Activated CD8-positive, alpha-beta memory T cell treated with anti-CD3 and anti-CD28 coated beads, Interleukin-2, amount 50 U/mL, for 1 hour (primary cell): ENCODE measurements around the gene PTGDR2.

Experiments
- DNase-seq: peaks from one replicate; pipeline ENCODE4 v3.0.0-alpha.2; 2020; ENCODE audit errors: extremely low read depth

PTGDR2 gene

DNA sequence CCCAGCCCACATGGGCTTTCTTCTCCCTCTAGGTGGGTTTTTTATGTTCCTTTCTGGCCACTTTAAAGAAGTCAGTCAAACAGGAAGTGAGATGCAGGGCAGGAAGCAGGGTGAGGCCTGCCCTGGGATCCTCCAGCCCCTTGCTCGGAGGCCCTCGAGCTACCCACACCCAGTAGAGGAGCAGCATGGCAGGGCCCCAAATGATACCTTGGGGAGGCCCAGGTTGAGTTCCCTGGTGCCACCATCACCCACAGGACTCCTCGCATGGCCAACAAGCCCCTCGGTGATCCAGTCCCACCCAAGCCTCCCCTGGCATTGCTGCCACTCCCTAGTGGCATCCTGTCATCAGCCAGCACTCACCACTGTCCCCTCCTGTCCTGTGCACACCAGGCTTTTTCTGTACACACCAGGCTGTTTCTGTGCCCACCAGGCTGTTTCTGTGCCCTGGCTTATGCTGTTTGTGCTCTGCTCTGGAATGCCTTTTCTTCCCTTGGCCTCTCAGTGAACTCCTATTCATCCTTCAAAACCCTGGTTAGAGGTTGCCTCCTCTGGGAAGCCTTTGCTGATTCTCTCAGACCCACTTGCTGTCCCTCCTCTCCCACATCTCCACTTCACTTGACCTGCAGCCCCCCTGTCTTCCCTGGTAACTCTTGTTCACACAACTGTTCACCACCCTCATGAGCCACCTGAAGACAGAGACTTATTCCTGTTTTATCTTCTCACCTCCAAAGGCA, 3.1 kb upstream of the PTGDR2 start:
- DNase-seq, result no peak

- DNase-seq, result no peak
These were observed 2.5 kb upstream of the PTGDR2 start for GRCh38 chr11:60858236-60858635.

- DNase-seq, result no peak
These were observed 1.9 kb upstream of the PTGDR2 start for GRCh38 chr11:60857378-60858232.

- no peak for DNase-seq
These were observed 664 bp downstream of the PTGDR2 start for GRCh38 chr11:60854847-60855725.

DNA sequence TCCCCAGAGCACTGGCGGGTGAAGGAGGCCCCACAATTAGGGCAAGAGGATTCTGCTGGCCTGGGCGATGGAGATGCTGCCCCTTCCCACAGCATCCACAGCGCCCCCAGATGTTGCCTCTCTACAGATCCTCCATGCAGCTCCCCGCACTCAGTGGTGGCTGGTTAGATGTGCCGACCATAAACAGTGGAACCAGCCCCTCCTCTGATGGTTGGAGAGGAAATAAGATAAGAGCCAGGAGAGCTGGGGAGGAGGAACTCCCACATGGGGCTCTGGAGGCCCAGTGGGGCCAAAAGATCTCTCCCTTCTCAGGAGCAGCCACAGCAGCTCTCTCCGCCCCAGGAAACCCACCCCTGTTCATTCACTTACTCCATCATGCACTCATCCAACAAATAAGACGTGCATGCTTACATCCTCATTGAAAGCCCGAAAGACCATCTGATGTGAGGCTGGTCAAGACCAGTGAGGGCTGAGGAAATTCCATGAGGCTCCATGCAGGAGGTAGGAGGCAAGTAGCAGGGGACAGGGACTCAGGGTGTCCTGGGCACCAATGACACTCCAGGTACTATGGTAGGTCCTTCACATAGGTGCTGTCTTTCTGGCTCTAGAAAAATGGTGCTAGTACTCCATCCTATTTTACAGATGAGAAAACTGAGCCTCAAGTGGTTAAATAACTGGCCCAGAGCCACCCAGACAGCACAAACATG, 1.5 kb downstream of the PTGDR2 start:
- DNase-seq, result no peak

DNA sequence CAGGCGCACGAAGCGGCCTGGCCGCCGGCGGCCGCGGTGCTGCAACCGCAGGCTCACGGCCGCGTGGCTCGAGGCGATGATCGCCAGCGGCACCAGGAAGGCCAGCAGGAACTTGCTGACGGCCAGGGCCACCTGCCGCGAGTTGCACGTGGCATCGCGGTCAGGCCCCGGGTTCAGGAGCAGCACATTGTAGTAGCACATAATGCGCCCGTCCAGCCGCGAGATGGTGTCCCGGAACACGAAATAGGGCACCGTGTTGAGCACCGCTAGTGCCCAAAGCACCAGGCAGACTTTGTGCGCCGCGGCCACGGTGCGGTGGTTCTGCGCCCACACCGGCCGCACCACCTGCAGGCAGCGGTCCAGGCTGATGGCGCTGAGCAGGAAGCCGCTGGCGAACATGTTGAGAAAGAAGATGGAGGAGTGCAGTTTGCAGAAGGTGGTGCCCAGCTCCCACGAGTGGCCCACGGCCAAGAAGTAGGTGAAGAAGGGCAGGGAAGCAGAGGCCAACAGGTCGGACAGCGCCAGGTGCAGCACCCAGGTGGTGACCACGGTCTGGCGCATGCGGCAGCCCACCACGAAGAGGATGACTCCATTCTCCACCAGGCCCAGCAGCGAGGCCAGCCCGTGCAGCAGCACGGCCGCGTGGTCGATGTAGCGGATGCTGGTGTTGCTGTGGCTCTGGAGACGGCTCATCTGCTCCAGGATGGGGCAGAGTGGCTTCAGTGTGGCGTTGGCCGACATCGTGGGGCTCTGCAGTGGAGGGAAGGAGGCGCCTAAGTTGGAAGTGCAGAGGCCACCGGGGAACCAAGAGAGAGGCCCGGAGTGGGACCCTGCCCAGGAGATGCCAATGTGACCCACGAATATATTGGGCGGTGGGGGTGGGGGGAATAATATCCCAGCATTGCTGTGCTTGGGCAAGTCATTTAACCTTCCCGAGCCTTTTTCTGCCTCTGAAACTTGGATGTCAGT, 2.5 kb downstream of the PTGDR2 start:
- no peak for DNase-seq

DNA sequence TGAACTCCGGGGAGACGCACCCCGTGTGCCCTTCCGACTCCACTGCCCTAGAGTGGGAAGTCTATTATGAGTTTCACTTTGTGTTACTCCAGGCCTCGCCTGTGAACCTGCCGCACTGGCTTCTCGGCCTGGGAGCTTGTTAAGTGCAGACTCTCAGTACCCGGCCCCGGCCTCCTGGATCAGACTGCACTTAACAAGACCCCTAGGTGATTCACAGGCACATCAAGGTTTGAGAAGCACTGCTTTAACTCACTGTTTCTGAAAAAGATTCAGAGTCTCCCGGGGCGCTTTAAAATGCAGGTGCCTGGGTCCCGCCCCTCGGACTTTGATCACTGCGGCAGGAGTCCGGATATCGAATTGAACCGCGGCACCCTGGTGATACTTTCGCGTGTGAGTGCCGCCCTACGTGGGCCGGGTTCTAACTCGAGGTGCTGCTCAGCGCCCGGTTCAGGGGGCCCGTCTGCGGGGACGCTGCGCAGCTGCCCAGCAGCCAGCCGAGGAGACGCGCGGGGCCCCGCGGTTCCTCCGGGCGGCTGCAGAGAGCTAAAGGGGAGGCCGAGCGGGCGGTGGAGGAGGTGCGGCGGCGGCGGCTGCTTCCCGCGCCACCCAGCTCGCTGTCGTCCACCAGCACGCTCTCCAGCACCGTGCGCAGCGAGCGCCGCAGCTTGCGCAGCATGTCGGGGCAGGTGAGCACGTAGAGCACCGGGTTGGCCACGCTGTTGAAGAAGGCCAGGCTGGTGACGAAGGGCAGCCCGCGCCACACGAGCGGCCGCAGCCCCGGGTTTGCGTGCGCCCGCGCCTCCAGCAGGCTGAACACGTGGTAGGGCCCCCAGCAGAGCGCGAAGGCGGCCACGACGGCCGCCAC, 3.4 kb downstream of the PTGDR2 start:
- no peak for DNase-seq

GRCh38 chr11:60851327-60852104, 4.2 kb downstream of the PTGDR2 start:
- DNase-seq, result no peak

DNA sequence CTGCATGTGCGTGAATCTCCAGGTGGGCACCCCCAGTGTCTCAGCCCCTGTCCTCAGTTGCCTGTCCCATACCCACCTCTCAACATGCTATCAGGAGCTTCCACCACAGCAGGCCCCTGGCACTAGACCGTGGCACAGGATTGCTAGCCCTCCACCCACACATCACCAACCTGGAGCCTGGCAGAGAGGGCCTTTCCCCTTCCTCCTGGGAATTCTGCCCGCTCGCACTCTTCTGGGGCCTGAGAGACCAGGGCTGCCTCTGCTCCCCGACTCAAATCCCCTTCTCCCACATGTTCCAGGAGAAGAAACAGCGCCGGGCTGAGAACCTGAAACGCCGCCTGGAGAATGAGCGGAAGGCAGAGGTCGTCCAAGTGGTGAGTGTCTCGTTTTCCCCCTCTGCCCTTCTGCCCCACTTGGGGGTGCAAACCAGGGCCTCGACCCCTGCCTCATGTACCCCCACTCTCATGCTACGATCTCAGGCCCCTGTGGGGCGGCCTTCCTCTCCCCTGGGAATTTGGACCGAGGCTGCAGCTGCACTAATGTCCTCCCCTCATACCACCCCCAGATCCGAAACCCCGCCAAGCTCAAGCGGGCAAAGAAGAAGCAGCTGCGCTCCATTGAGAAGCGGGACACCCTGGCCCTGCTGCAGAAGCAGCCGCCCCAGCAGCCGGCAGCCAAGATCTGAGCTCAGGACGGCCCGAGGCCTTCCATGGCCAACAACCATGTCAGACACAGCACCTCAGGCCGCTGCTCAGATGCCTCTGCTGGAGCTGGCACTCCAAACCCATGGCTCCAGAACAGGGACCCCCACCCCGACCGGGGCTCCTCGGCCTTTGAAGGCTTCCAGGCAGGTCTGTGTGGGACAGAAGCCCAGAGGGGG, 5.9 kb downstream of the PTGDR2 start:
- no peak for DNase-seq

GRCh38 chr11:60848714-60849151, 7.0 kb downstream of the PTGDR2 start:
- no peak for DNase-seq

GRCh38 chr11:60847896-60848295, 7.9 kb downstream of the PTGDR2 start:
- DNase-seq, result no peak

DNA sequence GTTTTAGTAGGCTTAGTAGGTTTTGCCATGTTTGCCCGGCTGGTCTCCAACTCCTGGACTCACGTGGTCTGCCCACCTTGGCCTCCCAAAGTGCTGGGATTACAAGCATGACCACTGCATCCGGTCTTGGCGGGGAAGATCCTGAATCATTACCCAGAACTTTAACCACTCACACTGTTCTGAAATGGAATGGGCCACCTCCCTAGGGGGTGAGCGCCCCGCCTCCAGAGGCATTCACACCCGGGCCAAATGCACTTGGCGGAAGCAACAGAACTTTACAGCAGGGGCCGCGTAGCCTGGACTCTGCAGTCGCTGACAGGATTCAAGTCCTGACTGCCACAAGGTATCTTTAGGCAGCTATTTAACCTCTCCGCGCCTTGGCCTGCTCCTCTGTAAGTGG, 8.5 kb downstream of the PTGDR2 start:
- DNase-seq, result no peak

- DNase-seq, result no peak
These were observed 10.4 kb downstream of the PTGDR2 start for GRCh38 chr11:60845338-60845737.

DNA sequence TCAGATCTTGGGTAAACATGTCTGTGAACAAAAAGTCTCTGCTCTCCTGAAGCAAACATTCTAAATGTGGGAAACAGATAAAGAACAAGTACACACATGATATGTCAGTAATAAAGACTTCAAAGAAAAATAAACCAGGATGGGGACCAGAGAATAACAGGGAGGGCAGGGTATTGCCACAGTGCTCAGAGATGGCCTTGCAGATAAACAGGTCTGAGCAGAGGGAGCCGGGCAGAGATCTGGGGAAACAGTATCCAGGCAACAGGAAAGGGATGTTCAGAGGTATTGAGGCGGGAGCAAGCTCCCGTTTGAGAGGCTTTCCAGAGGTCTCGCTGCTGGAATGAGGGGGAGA, 10.9 kb downstream of the PTGDR2 start:
- no peak for DNase-seq

DNA sequence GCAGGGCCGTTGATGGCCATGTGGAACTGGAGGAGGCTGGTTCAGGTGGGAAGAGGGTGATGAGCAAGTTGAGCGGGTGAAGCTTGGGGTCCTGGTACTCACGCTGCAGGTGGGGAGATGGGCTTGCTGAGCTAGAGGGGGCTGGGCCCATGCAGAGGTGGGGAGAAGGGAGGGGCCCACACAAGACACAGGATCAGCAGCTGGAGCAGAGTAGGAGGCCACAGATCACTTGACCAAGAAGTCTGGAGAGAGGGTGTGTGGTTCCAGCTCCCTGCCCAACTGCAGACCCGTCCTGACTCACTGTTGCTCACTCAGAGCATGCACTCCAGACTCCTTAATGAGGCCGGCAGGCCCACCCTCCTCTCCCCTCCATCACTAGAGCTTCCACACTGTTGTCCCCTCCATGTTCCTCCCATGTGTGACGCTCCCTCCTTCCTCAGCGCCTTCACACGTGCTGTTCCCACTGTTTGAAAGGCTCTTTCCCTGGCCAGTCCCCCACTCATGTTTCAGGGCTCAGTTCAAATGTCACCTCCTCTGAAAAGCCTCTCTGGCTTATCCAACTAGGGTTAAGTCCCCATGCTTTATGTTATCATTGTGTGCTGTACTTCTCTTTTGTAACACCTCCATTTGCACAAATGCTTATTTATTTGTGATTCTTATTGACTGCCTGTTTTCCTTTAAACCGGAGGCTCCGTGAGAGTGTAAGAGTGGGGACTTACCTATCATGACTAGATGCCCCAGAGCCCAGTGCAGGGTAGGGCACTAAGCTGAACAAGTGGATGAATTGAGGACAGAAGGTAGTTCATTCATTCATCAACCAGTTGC, 11.5 kb downstream of the PTGDR2 start:
- DNase-seq, result no peak

- DNase-seq, result no peak
These were observed 12.8 kb downstream of the PTGDR2 start for GRCh38 chr11:60842668-60843600.
